Memory B cell (primary cell): ENCODE data around the gene DNAI2.

Experiments used
- ATAC-seq: fragments of 150-1000 bp; cut with Tn5 transposase; 2 replicates; pipeline ENCODE4 v1.10.0; 2021; ENCODE audit warnings: low read depth, mild to moderate bottlenecking, moderate library complexity
- DNase-seq, 2 donors: peaks; one replicate each; pipeline ENCODE4 v3.0.0; 2022; ENCODE audit warnings: low spot score in 2 of 2
- H3K27ac Mint-ChIP-seq: one replicate; pipeline ENCODE4 v1.8.0; 2022; ENCODE audit warnings: mild to moderate bottlenecking, moderate library complexity, mixed read lengths
- H3K27me3 Mint-ChIP-seq: one replicate; pipeline ENCODE4 v1.8.0; 2022; ENCODE audit warnings: mixed read lengths
- H3K36me3 Mint-ChIP-seq: one replicate; pipeline ENCODE4 v1.8.0; 2022; ENCODE audit warnings: mild to moderate bottlenecking, mixed read lengths
- H3K4me1 Mint-ChIP-seq: one replicate; pipeline ENCODE4 v1.8.0; 2022; ENCODE audit warnings: mixed read lengths
- H3K4me3 Mint-ChIP-seq: one replicate; pipeline ENCODE4 v1.8.0; 2022; ENCODE audit warnings: mild to moderate bottlenecking, moderate library complexity, mixed read lengths
- H3K9me3 Mint-ChIP-seq: one replicate; pipeline ENCODE4 v1.8.0; 2022; ENCODE audit warnings: mixed read lengths

DNAI2 gene

DNA sequence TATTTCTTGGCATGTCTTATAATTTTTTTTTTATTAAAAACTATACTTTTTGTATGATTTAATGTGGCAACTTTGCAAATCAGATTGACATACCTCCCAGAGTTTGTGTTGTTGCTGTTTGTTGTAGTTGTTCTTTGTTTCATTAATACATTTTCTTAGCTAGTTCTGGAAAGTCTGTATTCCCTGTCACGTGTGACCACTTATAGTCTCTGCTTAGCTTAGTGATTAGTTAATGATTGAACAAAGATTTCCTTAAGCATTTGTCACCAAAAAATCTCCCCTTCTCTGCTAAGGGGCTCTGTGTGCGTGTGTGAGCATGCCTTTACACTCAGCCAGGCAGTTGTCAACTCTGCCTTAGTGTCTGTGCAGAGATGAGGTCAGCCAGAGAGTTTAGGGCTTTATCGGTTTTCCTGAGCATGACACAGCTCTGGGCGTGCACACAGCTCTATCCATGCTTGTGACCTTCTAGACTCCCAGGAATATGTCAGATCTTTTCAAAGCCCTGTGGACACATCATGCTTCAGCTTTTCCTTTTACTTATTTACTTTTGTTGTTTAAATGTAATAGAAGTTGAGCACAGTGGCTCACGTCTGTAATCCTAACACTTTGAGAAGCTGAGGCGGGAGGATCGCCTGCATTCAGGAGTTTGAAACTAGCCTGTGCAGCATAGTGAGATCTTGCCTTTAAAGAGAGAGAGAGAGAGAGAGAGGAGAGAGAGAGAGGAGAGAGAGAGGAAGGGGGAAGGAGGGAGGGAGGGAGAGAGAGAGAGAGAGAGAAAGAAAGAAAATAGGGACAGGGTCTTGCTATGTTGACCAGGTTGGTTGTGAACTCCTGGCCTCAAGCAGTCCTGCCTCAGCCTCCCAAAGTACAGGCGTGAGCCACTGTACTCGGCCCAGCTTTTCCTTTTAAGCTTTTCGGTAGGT is 21.9 kb downstream of the DNAI2 start:
- H3K4me3 Mint-ChIP-seq, result no peak overlapping the region
- no peak overlapping the region for H3K27ac Mint-ChIP-seq
- H3K36me3 Mint-ChIP-seq, result peaks cover 5% of the 10 kb centered on the region
- no peaks in the 10 kb centered on the region for H3K4me1 Mint-ChIP-seq
- DNase-seq (no peak), ATAC-seq (no peak)
- H3K9me3 Mint-ChIP-seq, result peaks cover 2% of the 10 kb centered on the region
- H3K27me3 Mint-ChIP-seq, result peaks cover 19% of the 10 kb centered on the region

DNA sequence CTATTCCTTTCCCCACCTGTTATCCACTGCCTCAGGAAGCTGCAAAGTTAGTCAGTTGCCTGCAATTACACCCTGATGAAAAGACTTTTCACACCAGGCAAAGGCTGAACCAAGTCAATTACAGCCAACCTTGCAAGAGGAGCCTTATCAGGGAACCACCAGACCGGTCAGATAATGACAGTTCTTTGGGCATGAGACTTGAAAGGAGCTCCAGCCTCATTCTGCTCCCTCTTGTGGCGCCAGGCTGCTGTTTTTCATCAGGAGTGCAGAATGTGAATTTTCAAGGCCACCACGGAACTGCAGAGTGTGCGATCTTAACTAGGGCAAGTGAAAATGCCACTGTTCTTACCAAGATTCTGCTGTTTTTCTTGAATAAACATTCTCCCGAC is 22.5 kb downstream of the DNAI2 start:
- H3K4me1 Mint-ChIP-seq, result peaks cover 3% of the 10 kb centered on the region
- H3K27ac Mint-ChIP-seq, result no peak overlapping the region
- DNase-seq (no peak), ATAC-seq (no peak)
- H3K4me3 Mint-ChIP-seq, result no peak overlapping the region
- peaks cover 2% of the 10 kb centered on the region for H3K9me3 Mint-ChIP-seq
- H3K36me3 Mint-ChIP-seq, result peaks cover 5% of the 10 kb centered on the region
- H3K27me3 Mint-ChIP-seq, result peaks cover 19% of the 10 kb centered on the region

DNA sequence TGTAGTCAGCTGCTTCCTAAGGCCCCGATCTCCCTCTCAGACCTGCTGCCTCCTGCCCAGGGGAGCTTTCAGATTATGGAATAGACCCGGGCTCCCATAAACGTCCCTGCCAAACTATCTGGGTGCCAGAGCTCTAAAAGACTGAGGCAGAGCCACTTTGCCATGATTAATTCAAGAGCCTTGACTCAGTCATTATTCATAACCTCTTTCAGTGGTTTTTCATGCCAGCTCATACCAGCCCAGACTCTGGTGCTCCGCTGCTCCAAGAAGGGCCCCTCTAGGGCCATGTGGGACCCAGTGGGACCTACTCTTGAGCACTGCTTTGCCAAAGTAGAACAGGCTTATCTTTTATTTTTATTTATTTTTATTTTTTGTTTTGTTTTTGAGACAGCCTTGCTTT is 23.9 kb downstream of the DNAI2 start:
- ATAC-seq (no peak), DNase-seq (no peak)
- H3K27me3 Mint-ChIP-seq, result peaks cover 19% of the 10 kb centered on the region
- peaks cover 5% of the 10 kb centered on the region for H3K36me3 Mint-ChIP-seq
- H3K9me3 Mint-ChIP-seq, result peaks cover 2% of the 10 kb centered on the region
- no peak overlapping the region for H3K27ac Mint-ChIP-seq
- H3K4me1 Mint-ChIP-seq, result peaks cover 3% of the 10 kb centered on the region
- H3K4me3 Mint-ChIP-seq, result no peak overlapping the region

DNA sequence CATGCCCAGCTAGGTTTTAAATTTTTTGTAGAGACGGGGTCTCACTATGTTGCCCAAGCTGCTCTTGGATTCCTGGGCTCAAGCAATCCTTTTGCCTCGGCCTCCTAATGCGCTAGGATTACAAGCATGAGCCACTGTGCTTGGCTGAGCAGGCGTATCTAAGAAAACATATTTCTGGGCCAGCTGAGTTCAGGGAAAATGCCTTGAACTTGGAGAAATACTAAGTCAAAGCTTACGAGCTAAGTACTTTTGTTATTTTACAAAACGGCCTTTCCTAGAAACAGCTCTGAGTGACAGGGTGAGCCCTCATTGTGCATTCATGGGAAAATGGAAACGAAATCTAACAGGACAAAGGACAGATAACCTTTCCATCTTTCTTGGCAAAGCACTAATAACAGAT is 24.7 kb downstream of the DNAI2 start:
- ATAC-seq (no peak), DNase-seq (no peak)
- Mint-ChIP-seq H3K4me1 (peaks cover 3% of the 10 kb centered on the region), H3K36me3 (peaks cover 5% of the 10 kb centered on the region), H3K9me3 (peaks cover 2% of the 10 kb centered on the region), H3K27me3 (peaks cover 19% of the 10 kb centered on the region), H3K4me3 (no peak overlapping the region), H3K27ac (no peak overlapping the region)

DNA sequence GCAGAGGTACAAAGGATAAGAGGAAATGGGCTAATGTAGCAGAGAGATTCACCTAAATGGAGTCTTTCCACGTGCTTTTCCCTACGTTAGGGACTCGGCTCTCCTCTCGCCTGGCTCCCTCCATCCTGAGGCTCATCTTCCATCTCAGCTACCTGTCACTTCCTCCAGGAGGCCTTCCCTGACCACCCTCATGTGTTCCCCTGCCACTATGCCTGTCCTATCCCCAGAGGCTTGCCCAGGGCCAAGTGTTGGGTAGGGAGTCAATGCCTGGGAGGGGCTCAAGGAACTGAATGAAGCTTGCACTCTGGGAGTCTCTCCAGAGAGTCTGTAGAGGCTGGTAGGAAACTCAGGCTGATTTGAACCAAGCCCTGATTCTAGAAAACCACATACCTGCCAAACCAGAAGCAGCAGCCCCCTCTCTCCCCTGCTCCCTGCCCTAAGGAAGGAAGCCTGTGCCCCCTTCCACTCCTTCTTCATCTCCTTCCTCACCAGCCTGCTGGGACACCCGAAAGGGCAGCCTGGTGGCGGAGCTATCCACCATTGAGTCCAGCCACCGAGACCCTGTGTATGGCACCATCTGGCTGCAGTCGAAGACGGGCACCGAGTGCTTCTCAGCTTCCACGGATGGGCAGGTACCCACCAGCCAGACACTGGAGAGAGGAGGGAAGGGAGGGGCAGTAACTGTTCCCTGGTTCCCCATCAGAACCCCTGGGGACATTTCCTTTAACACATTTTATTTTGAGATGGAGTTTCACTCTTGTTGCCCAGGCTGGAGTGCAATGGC is 25.4 kb downstream of the DNAI2 start:
- peaks cover 2% of the 10 kb centered on the region for H3K9me3 Mint-ChIP-seq
- ATAC-seq (no peak), DNase-seq (no peak)
- no peak overlapping the region for H3K27ac Mint-ChIP-seq
- H3K4me3 Mint-ChIP-seq, result no peak overlapping the region
- peaks cover 3% of the 10 kb centered on the region for H3K4me1 Mint-ChIP-seq
- H3K36me3 Mint-ChIP-seq, result peaks cover 5% of the 10 kb centered on the region
- peaks cover 19% of the 10 kb centered on the region for H3K27me3 Mint-ChIP-seq

DNA sequence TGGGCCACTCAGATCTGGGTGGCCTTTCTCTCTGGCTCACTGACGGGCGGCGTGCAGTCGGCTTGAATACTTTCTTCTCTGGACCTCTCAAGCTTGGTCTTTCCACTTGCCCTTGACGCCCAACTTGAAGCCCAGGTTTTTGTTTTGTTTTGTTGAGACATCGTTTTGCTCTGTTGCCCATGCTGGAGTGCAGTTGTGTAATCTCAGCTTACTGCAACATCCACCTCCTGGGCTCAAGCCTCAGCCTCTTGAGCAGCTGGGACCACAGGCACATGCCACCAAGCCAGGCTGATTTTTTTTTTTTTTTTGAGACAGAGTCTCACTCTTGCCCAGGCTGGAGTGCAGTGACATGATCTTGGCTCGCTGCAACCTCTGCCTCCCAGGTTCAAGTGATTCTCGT is 29.3 kb downstream of the DNAI2 start:
- Mint-ChIP-seq H3K27me3 (peaks cover 12% of the 10 kb centered on the region), H3K36me3 (no peaks in the 10 kb centered on the region), H3K9me3 (no peaks in the 10 kb centered on the region), H3K4me1 (peaks cover 3% of the 10 kb centered on the region), H3K27ac (no peak overlapping the region), H3K4me3 (no peak overlapping the region)
- DNase-seq (no peak), ATAC-seq (no peak)

DNA sequence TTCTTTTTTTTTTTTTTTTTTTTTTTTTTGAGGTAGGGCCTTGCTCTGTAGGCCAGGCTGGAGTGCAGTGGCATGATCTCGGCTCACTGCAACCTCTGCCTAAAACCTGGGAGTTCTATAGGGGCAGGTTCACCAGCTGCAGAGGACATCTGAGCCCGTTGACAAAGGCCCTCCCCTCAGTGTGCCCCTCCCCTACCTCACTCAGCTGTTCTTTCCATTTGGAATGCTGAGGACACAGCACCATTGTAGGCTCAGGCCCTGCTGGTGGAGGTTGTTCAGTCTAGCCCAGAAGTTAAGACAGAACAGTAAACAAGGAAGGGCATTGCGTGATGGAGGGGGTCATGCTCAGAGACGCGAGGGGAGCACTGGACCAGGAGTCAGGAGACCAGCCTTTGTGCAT is 30.1 kb downstream of the DNAI2 start:
- no peak for ATAC-seq
- no peak overlapping the region for H3K4me3 Mint-ChIP-seq
- peaks cover 3% of the 10 kb centered on the region for H3K4me1 Mint-ChIP-seq
- no peaks in the 10 kb centered on the region for H3K9me3 Mint-ChIP-seq
- no peak overlapping the region for H3K27ac Mint-ChIP-seq
- no peak for DNase-seq
- H3K36me3 Mint-ChIP-seq, result no peaks in the 10 kb centered on the region
- H3K27me3 Mint-ChIP-seq, result peaks cover 12% of the 10 kb centered on the region

DNA sequence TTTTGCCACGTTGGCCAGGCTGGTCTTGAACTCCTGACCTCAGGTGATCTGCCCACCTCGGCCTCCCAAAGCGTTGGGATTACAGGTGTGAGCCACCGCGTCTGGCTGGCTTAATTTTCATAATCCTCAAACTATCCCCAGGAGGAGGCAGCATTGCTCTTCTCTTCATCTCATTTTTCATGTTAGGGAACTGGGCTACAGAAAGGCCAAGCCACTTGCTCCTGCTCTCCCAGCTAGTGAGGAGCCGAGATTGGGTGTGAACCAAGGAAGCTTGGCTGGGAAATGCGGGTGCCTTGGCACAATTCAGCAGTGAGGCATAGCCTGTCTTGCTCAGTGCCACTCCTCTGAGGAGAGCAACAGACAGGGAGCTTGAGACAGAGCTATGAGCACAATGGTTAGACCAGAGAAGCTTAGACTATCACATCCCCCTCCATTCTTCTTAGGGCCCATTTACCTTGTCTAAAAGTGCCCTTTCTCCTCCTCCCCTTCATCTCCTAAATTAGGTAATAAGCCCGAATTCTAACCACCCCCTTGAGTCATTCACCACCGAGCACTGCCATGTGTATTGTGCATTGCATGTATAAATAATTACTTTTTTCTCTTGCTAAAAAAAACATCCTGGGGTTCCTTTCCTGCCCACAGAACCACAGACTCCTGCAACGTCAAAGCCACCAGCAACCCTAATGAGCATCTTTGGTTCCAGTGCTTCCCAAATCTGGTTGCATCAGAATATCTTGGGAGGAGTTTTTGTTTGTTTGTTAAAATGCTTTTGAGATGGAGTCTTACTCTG is 32.0 kb downstream of the DNAI2 start:
- H3K4me3 Mint-ChIP-seq, result no peak overlapping the region
- ATAC-seq (no peak), DNase-seq (no peak)
- no peak overlapping the region for H3K27ac Mint-ChIP-seq
- no peaks in the 10 kb centered on the region for H3K36me3 Mint-ChIP-seq
- peaks cover 3% of the 10 kb centered on the region for H3K4me1 Mint-ChIP-seq
- H3K9me3 Mint-ChIP-seq, result no peaks in the 10 kb centered on the region
- H3K27me3 Mint-ChIP-seq, result peaks cover 4% of the 10 kb centered on the region

DNA sequence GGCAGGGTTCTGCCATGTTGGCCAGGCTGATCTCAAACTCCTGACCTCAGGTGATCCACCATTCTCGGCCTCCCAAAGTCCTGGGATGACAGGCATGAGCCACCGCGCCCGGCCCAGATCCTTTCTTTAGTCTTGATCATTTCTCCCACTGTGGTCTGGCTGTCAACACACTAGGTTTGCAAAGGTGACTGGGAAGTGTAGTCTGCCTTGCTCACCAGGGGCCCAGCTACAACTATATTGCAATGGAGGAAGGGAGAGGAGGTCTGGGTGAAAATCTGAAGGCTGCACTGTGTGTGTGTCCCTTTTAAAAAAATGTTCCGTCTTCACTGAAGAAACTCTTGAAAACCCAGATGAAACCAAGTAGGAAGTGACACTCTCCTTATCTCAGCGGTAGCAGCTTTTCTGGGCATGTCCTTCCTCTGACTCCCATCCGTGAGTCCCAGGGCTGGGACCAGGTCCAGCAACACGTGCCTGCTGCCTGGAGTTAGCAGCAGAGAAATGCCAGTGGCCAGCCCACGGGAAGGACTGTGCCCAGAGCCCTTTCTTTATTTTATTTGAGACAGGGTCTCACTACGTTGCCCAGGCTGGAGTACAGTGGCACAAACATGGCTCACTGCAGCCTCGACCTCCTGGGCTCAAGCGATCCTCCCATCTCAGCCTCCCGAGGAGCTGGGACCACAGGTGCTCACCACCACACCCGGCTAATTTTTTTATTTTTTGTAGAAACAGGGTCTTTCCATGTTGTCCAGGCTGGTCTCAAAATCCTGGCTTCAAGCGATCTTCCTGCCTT is 34.1 kb downstream of the DNAI2 start:
- peaks cover 4% of the 10 kb centered on the region for H3K9me3 Mint-ChIP-seq
- H3K27me3 Mint-ChIP-seq, result peaks cover 8% of the 10 kb centered on the region
- no peak overlapping the region for H3K4me3 Mint-ChIP-seq
- H3K27ac Mint-ChIP-seq, result no peak overlapping the region
- H3K4me1 Mint-ChIP-seq, result no peaks in the 10 kb centered on the region
- DNase-seq, result no peak
- ATAC-seq, result no peak
- H3K36me3 Mint-ChIP-seq, result no peaks in the 10 kb centered on the region

DNA sequence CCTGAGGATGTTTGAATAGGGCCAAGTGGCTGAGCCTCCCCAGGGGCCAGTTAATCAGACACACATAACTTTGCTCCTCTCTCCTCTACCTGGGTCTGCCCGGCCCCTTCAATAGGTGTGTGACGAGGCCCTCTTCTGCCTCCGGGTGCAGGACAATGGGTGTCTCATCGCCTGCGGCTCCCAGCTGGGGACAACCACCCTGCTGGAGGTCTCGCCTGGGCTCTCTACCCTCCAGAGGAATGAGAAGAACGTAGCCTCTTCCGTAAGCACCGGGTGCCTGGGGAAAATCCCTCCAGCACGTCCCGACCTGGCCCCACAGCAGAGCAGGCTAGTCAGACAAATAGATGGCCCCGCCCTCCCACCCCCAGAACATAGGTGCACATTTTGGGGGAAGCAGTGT is 35.9 kb downstream of the DNAI2 start:
- Mint-ChIP-seq H3K9me3 (peaks cover 4% of the 10 kb centered on the region), H3K36me3 (no peaks in the 10 kb centered on the region), H3K4me1 (no peaks in the 10 kb centered on the region), H3K27me3 (peaks cover 8% of the 10 kb centered on the region), H3K27ac (no peak overlapping the region), H3K4me3 (no peak overlapping the region)
- ATAC-seq (no peak), DNase-seq (no peak)

DNA sequence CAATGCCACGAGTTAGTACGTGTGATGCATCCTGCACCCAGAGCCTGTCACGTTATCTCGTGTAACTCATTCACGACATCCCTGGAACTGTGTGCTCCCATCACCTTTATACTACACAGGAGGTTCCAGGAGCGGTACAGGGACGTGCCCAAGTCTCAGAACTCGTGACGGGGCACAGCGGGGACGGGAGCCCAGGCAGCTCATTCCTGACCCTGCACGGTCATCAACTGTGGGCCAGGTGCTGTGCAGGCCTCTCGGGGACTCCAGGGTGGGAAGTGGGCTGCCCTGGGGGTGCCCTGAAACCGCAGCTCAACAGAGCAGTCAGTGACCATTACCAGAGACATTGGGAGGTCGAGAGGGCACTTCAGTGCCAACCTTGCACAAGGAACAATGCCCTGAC is 40.8 kb downstream of the DNAI2 start:
- Mint-ChIP-seq H3K9me3 (peaks cover 4% of the 10 kb centered on the region), H3K4me1 (no peaks in the 10 kb centered on the region), H3K27ac (no peak overlapping the region), H3K4me3 (no peak overlapping the region), H3K36me3 (no peaks in the 10 kb centered on the region), H3K27me3 (peaks cover 14% of the 10 kb centered on the region)
- no peak for DNase-seq
- ATAC-seq, result no peak

DNA sequence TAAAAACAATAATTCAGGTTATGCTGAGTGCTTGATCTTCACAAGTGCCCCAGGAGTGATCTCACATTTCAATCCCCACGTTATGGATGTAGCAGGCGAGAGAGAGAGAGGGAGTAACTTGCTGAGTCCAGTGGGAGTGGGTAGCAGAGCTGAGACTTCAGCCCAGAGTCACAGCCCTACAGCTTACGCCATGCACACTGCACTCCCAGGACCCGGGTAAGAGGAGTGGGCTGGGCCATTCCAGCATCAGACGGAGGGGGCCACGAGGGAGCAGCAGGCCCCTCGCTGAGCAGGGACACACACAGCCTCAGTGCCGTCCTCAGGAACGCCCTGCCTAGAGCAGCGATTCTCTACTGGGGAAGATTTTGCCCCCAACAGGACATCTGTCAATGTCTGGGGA is 42.2 kb downstream of the DNAI2 start:
- peaks cover 18% of the 10 kb centered on the region for H3K27me3 Mint-ChIP-seq
- no peak overlapping the region for H3K27ac Mint-ChIP-seq
- no peaks in the 10 kb centered on the region for H3K4me1 Mint-ChIP-seq
- ATAC-seq (no peak), DNase-seq (no peak)
- no peak overlapping the region for H3K4me3 Mint-ChIP-seq
- peaks cover 4% of the 10 kb centered on the region for H3K9me3 Mint-ChIP-seq
- H3K36me3 Mint-ChIP-seq, result no peaks in the 10 kb centered on the region

DNA sequence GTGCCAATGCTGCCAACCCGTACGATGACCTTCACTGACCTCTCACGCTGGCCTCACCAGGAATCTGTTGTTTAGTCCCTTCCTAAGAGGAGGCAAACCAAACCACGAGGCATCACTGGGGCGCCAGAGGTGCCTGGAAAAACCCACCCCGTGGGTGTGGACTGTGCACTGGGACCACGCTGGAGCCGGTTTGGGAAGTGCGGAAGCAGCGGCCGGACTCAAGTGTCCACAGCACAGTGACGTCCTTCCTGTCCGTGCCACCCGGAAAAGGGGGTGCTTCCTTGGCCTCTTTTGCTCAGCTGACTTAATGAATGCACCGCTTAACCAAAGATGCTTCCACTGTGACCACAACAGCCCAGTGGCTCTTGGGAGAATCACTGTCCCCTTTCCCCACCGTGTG is 43.0 kb downstream of the DNAI2 start:
- DNase-seq, result no peak
- Mint-ChIP-seq H3K4me3 (no peak overlapping the region), H3K9me3 (peaks cover 4% of the 10 kb centered on the region), H3K36me3 (no peaks in the 10 kb centered on the region), H3K4me1 (no peaks in the 10 kb centered on the region), H3K27me3 (peaks cover 20% of the 10 kb centered on the region), H3K27ac (no peak overlapping the region)
- ATAC-seq, result no peak
